NCI-H446 treated with DMSO at 0.1 percent for 48 hours (cell line): ENCODE measurements around the gene LHFPL3.

ENCODE experiments used
- DNase-seq: peaks from one replicate; lab custom pipeline; 2025; lab: John Stamatoyannopoulos, UW

Gene LHFPL3

GRCh38 chr7:104801022-104801421, 472.6 kb downstream of the LHFPL3 start:
- no peak for DNase-seq

- DNase-seq: no peak
These were observed 475.5 kb downstream of the LHFPL3 start for GRCh38 chr7:104803931-104804330.

DNA sequence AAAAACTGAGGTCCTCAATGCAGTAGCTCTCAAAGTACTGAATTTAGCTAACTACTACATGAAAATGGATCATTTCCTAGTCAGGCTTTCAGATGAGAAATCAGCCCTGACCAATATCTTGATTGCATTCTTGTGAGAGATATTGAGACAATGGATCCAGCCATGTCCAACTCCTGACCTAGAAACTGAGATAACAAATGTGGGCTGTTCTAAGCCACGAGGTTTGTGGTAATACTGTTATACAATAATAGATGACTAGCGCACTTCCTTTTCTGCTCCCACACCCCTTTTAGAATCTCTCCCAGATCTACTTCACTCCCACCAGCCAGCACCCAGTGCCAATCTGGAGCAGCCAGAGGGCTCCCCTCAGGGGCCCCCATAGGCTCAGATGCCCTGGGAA, 476.3 kb downstream of the LHFPL3 start:
- no peak for DNase-seq

DNA sequence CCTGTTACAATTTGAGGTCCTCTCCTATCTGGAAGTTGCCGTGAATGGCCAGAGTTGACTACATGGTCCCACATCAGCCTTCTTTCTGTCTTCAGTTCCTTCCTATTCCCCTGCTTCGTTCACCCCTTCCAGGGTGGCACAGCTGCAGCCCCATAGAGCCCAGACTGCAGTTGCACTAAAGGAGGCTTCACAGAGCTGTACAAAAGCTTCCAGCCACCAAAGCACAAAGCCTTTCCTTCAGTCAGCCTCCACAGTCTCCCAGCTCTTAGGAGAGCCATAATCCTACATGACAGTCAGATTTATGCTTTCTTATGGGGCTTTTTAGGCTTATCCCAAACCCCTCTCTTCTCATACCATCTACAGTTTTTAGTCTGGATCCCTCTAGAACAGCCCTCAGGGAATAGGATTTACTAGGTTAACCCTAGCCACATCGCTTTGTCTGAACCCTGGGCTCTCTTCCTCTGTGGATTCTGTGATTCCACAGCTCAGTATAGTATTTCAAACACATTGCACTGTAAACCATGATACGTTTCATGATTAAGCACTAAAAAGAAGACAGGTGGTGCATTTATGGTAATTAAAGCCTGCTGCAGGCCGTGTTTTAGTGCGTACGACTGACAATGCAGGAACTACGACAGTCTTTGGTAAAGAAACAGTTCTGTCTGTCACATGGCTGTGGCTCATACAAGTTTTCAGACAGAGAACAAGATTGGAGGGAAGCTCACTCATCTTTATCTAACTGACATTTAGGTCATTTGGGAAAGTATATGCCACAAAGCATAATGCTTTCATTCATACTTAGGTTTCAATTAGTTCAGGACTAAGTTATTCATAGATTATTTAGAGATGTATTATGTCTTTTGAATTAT, 477.3 kb downstream of the LHFPL3 start:
- no peak for DNase-seq

DNA sequence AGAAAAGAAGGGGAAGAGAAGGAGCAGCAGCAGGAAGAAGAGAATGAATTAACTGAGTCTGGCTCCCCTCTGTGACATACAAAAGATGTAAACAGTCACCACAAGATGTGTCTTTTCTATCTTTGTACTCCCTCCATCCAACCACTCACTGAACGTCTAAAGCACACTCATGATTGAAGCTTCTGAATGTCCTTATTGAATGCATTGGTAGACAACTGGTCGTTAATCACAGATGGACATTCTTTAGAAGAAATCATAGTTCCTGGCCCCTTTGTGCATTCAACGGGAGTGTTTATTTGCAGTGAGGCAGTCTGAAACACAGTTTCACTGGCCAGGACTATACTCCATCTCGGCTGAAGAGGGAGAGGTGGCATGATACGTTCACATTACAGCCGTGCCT, 479.3 kb downstream of the LHFPL3 start:
- no peak for DNase-seq

- DNase-seq: no peak
These were observed 481.5 kb downstream of the LHFPL3 start for GRCh38 chr7:104809906-104810305.

- DNase-seq: no peak
These were observed 485.7 kb downstream of the LHFPL3 start for GRCh38 chr7:104814126-104814525.

DNA sequence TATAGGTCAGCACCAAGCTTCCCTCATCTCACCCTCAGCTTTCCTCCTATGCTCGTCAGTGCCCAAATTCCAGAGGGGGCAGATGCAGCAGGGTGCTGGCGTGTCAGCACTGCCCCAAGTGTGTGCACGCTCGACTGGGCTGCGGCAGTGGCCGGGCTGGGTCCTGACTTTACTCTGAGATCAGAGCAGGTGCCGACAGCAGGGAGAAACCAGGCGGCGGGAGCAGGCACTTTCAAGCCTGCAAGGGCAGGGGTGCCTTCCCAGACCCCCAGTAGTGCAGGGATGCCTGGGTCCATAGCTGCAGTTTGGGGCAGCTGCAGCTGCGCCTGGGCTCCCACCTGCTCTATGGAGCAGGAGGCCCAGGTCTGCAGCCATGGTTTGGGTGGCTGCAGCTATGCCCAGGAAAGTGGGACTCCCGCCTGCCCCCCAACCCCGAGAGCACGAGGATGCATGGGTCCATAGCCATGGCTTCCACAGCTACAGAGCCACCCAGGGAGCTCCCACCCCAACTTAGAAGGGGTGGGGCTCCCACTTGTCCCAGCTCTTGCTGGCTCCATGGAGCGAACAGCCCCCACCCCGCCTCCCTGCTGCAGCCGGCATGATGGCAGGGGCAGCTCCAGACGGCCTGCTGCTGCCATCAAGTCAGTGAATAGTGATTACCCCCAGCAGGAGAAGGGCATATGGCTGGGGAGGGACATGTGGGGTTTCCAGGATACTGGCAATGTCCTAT, 486.4 kb downstream of the LHFPL3 start:
- DNase-seq: no peak

- no peak for DNase-seq
These were observed 488.1 kb downstream of the LHFPL3 start for GRCh38 chr7:104816537-104816936.

- no peak for DNase-seq
These were observed 490.8 kb downstream of the LHFPL3 start for GRCh38 chr7:104818961-104819880.

DNA sequence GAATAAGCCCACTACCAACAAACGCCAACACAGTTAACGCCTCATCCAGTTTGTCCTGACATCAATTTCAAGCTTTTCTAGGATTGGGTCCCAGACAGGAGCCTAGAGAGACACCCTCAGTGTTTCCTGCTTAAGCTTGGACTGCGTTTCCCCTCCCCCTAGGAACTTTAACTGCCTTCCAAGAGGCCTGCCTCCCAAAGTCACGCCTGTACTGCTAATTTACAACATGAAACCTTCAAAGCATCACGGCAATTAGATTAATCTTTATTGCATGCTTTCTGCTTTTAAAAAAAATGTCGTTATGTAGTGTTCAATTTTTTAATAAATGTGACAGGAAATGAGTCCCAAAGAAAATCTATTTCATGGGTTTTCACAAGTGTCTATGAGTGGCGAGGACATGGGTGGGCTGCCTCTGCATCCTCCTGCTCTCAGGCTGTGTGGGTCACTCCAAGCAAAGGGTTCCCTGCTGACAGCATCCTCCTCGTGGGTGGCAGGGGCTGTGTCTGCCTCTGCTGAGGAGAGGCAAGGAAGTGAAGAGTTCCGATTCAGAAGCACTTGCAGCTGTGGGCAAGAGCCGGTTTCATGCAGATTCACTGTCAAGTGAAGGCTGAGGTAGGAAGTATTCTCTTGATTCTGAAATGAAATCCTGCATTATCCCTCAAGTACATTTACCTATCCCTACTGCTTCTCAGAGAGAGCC, 492.6 kb downstream of the LHFPL3 start:
- DNase-seq: no peak

GRCh38 chr7:104823177-104823576, 494.8 kb downstream of the LHFPL3 start:
- DNase-seq: no peak

DNA sequence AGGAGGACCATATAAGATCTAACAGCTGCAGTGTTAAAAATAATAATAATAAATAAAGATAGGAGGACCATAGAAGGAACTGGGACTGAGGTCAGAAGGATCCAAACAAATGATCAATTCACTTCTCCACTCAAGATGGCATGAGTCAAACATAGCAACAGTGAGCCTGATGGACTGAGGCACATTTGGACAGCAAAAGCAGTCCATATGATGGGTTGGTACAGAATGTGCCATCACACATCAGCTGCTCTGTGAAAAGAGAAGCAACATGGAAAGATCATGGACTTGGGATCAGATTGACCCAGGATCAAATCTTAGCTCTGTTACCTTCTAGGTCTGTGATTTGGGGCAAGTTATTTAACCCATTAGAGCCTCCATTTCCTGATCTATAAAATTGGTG, 496.7 kb downstream of the LHFPL3 start:
- no peak for DNase-seq

- no peak for DNase-seq
These were observed 497.7 kb downstream of the LHFPL3 start for GRCh38 chr7:104826135-104826534.

DNA sequence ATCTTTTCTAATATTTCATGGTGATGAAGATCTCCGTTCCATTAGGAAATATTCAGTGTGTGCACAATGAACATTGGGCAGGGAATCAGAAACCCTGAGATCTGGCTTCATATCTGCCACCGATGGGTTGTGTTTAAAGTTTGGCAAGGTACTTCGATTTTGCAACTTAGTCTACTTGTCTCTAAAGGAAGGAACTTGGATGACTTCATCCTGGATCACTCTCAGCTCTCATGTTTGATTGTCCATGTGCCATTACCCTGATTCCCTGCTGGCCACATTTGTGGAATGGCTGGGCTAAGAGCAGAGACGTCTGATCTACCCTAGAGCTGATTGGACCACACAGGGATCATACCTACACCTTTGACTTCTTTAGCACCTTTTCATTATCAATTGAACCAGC, 508.6 kb downstream of the LHFPL3 start:
- no peak for DNase-seq

GRCh38 chr7:104838537-104839299, 510.3 kb downstream of the LHFPL3 start:
- DNase-seq: no peak

- DNase-seq: no peak
These were observed 511.4 kb downstream of the LHFPL3 start for GRCh38 chr7:104839842-104840241.

GRCh38 chr7:104841798-104842197, 513.4 kb downstream of the LHFPL3 start:
- no peak for DNase-seq

GRCh38 chr7:104843198-104843597, 514.8 kb downstream of the LHFPL3 start:
- DNase-seq: no peak

GRCh38 chr7:104845557-104845956, 517.2 kb downstream of the LHFPL3 start:
- no peak for DNase-seq

DNA sequence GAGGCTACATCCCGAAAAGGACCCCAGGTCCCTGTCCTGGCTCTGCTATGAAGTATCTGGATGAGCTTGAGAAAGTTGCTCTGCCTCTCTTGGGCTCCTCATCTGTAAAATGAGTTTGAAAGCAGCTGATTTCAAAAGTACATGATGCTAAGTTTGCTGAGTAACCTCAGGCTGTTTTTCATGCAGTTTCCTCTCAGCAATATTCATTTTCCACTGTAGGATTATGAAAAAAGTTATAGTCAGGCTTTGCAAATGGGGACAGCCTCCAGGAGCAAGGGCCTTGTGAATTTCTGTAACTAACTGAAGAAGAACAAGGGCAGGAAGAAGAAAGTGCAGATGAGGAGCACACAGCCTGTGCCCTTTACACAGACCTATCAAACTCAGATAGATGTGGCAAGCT, 518.3 kb downstream of the LHFPL3 start:
- DNase-seq: no peak
